Mammary epithelial cell (primary cell): ENCODE results near the gene SLC12A8.

Experiments used
- EZH2 ChIP-seq: IDR thresholded peaks from 2 replicates; pipeline ENCODE4 v1.6.1; 2012; ENCODE audit warnings: low read length, inconsistent platforms, borderline replicate concordance
- TF ChIP-seq, protein P1 (sequence below), 2 donors: IDR thresholded peaks in 1 of 2; conservative IDR thresholded peaks in 1 of 2; 2 replicates each; pipeline ENCODE4 v1.5.1; 2011 to 2012; ENCODE audit warnings: inconsistent platforms in 2 of 2, low read length in 2 of 2, mild to moderate bottlenecking in 2 of 2, control low read depth in 1 of 2, low read depth in 1 of 2; ENCODE audit not compliant: insufficient read depth in 1 of 2; ENCODE audit errors: extremely low read depth in 1 of 2

DNA sequence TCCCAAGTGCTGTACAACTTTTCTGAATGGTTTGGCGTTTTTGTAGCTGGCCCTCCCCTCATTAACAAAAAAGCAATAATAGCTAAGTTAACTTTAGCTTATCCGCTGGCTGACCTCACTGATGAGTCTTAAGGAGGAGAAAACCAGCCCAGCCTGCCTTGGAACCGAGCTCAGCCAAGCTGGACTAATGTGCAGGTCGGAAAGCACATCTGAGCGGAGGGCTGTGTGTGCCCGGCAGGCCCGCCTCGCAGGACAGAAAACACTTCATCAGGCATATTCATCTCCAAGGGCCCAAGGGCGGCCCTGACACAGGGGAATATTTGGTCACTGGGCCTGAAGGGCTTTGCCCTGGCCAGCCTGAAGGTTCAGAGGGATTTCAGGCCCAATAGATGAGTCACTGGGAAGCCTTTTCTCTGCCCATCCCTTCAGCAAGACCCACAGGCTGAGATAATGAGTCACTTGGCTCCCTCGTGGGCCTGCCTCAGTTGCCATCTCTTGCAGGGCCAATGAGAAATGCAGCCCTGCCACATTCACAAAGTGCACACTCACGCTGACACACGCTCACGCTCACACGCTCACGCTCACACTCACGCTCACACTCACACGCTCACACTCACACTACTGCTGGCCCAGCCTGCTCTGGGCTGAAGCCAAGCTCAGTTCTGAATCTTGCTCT lies 75.1 kb downstream of the SLC12A8 start:
- no peak for TF ChIP-seq EZH2
- TF ChIP-seq, protein P1, sequence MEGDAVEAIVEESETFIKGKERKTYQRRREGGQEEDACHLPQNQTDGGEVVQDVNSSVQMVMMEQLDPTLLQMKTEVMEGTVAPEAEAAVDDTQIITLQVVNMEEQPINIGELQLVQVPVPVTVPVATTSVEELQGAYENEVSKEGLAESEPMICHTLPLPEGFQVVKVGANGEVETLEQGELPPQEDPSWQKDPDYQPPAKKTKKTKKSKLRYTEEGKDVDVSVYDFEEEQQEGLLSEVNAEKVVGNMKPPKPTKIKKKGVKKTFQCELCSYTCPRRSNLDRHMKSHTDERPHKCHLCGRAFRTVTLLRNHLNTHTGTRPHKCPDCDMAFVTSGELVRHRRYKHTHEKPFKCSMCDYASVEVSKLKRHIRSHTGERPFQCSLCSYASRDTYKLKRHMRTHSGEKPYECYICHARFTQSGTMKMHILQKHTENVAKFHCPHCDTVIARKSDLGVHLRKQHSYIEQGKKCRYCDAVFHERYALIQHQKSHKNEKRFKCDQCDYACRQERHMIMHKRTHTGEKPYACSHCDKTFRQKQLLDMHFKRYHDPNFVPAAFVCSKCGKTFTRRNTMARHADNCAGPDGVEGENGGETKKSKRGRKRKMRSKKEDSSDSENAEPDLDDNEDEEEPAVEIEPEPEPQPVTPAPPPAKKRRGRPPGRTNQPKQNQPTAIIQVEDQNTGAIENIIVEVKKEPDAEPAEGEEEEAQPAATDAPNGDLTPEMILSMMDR (conservative IDR thresholded peaks at IDR 0.05 in 1 of 2, IDR thresholded peaks at IDR 0.05 in 1 of 2; ENCODE audit: extremely low read depth in 1 of 2, insufficient read depth in 1 of 2, low read depth in 1 of 2, low read length in 2 of 2), result no peak
